ENCODE results near the gene GABRA5. TPM values are rescaled to one million over a fixed set of nuclear protein-coding genes. Genes with fewer than 3 reads are reported as not detected.
"Not testable (repeated sequence)": the region's sequence is repeated elsewhere in the genome, so short reads cannot be mapped to it uniquely, and the experiment has no call there.

Gene GABRA5
- total RNA-seq (not detected), polyA plus RNA-seq (not detected)

GRCh38 chr15:26866298-26867199 is at the start of gene GABRA5:
GABRA5 (plus strand) TSS chr15:26867062; CDS start chr15:26869249, 2,187 bp downstream.
- H3K27me3 Mint-ChIP-seq: peaks cover 7 to 17% of the 10 kb centered on the region in 2 donors
- Histone ChIP-seq H3K27ac (ENCODE audit: low read depth, low read length) (no peak within 1 kb of the TSS), H3K4me3 (ENCODE audit: low read length) (no peak within 1 kb of the TSS), H3K36me3 (ENCODE audit: insufficient read depth, low read length) (no peaks in the 10 kb centered on the region), H3K9me3 (ENCODE audit: low read length) (no peaks in the 10 kb centered on the region), H3K4me1 (ENCODE audit: insufficient read depth, low read length) (no peaks in the 10 kb centered on the region), H3K27me3 (ENCODE audit: insufficient read depth, low read length, poor library complexity, severe bottlenecking) (no peaks in the 10 kb centered on the region)
- no peaks in the 10 kb centered on the region for H3K4me1 Mint-ChIP-seq
- no peaks in the 10 kb centered on the region for H3K36me3 Mint-ChIP-seq
- no peak within 1 kb of the TSS for H3K27ac Mint-ChIP-seq
- DNase-seq: no peak
- ChIA-PET POLR2A (no interaction called here), CTCF (no interaction called here)
- H3K4me3 Mint-ChIP-seq: no peak within 1 kb of the TSS
- H3K9me3 Mint-ChIP-seq: peaks cover 0 to 13% (median 3%) of the 10 kb centered on the region in 5 donors

- H3K27ac Mint-ChIP-seq, CTCF ChIA-PET, POLR2A ChIA-PET: not testable (repeated sequence)
Measured at GRCh38 chr15:26831191-26831590, 35.7 kb upstream of the GABRA5 start.

GRCh38 chr15:26831951-26832350 is 34.9 kb upstream of the GABRA5 start:
- Mint-ChIP-seq H3K36me3 (no peaks in the 10 kb centered on the region), H3K27me3 (no peaks in the 10 kb centered on the region), H3K4me1 (no peaks in the 10 kb centered on the region), H3K9me3 (peaks cover 0 to 30% (median 14%) of the 10 kb centered on the region in 5 donors), H3K27ac (no peak overlapping the region), H3K4me3 (no peak overlapping the region)
- H3K27me3 ChIP-seq (ENCODE audit: insufficient read depth, low read length, poor library complexity, severe bottlenecking): no peaks in the 10 kb centered on the region
- H3K4me1 ChIP-seq (ENCODE audit: insufficient read depth, low read length): no peaks in the 10 kb centered on the region
- DNase-seq: no peak
- H3K27ac ChIP-seq (ENCODE audit: low read depth, low read length): no peak overlapping the region
- POLR2A ChIA-PET: no interaction called here
- no peak overlapping the region for H3K4me3 ChIP-seq (ENCODE audit: low read length)
- H3K9me3 ChIP-seq (ENCODE audit: low read length): no peaks in the 10 kb centered on the region
- CTCF ChIA-PET: no interaction called here
- H3K36me3 ChIP-seq (ENCODE audit: insufficient read depth, low read length): no peaks in the 10 kb centered on the region

More at GRCh38 chr15:26831191-26831590, 35.7 kb upstream of the GABRA5 start:
- H3K9me3 ChIP-seq (ENCODE audit: low read length); H3K4me1 ChIP-seq (ENCODE audit: insufficient read depth, low read length); H3K4me1 Mint-ChIP-seq; H3K36me3 ChIP-seq (ENCODE audit: insufficient read depth, low read length); DNase-seq; H3K36me3 Mint-ChIP-seq; H3K27ac ChIP-seq (ENCODE audit: low read depth, low read length); H3K4me3 Mint-ChIP-seq; H3K4me3 ChIP-seq (ENCODE audit: low read length); H3K27me3 Mint-ChIP-seq; H3K27me3 ChIP-seq (ENCODE audit: insufficient read depth, low read length, poor library complexity, severe bottlenecking): not testable (repeated sequence)
- peaks cover 0 to 24% (median 11%) of the 10 kb centered on the region in 5 donors for H3K9me3 Mint-ChIP-seq

- Mint-ChIP-seq H3K4me1 (no peaks in the 10 kb centered on the region), H3K27ac (no peak overlapping the region), H3K27me3 (no peaks in the 10 kb centered on the region), H3K36me3 (peaks cover 0 to 4% (median 0%) of the 10 kb centered on the region in 3 donors), H3K9me3 (peaks cover 5 to 31% (median 13%) of the 10 kb centered on the region in 5 donors), H3K4me3 (no peak overlapping the region)
- ChIA-PET CTCF (no interaction called here), POLR2A (no interaction called here)
- H3K4me1 ChIP-seq (ENCODE audit: insufficient read depth, low read length): no peaks in the 10 kb centered on the region
- no peak overlapping the region for H3K4me3 ChIP-seq (ENCODE audit: low read length)
- DNase-seq: no peak
- H3K27ac ChIP-seq (ENCODE audit: low read depth, low read length): no peak overlapping the region
- H3K36me3 ChIP-seq (ENCODE audit: insufficient read depth, low read length): no peaks in the 10 kb centered on the region
- no peaks in the 10 kb centered on the region for H3K27me3 ChIP-seq (ENCODE audit: insufficient read depth, low read length, poor library complexity, severe bottlenecking)
- no peaks in the 10 kb centered on the region for H3K9me3 ChIP-seq (ENCODE audit: low read length)
Measured at GRCh38 chr15:26838742-26839460, 28.0 kb upstream of the GABRA5 start.

- ChIA-PET POLR2A (no interaction called here), CTCF (no interaction called here)
- H3K27ac ChIP-seq (ENCODE audit: low read depth, low read length): no peak overlapping the region
- no peaks in the 10 kb centered on the region for H3K9me3 ChIP-seq (ENCODE audit: low read length)
- DNase-seq: no peak
- no peak overlapping the region for H3K4me3 ChIP-seq (ENCODE audit: low read length)
- no peak overlapping the region for H3K4me3 Mint-ChIP-seq
- H3K36me3 Mint-ChIP-seq: peaks cover 0 to 4% (median 0%) of the 10 kb centered on the region in 3 donors
- no peaks in the 10 kb centered on the region for H3K36me3 ChIP-seq (ENCODE audit: insufficient read depth, low read length)
- no peak overlapping the region for H3K27ac Mint-ChIP-seq
- no peaks in the 10 kb centered on the region for H3K27me3 ChIP-seq (ENCODE audit: insufficient read depth, low read length, poor library complexity, severe bottlenecking)
- peaks cover 5 to 23% (median 13%) of the 10 kb centered on the region in 5 donors for H3K9me3 Mint-ChIP-seq
- no peaks in the 10 kb centered on the region for H3K4me1 ChIP-seq (ENCODE audit: insufficient read depth, low read length)
- H3K4me1 Mint-ChIP-seq: no peaks in the 10 kb centered on the region
- H3K27me3 Mint-ChIP-seq: no peaks in the 10 kb centered on the region
Measured at GRCh38 chr15:26841514-26841913, 25.3 kb upstream of the GABRA5 start.

GRCh38 chr15:26841941-26842340 is 24.9 kb upstream of the GABRA5 start:
- Mint-ChIP-seq H3K27me3 (no peaks in the 10 kb centered on the region), H3K4me1 (no peaks in the 10 kb centered on the region), H3K4me3 (no peak overlapping the region), H3K36me3 (peaks cover 0 to 4% (median 0%) of the 10 kb centered on the region in 3 donors), H3K9me3 (peaks cover 5 to 19% (median 11%) of the 10 kb centered on the region in 5 donors), H3K27ac (no peak overlapping the region)
- DNase-seq: no peak
- Histone ChIP-seq H3K36me3 (ENCODE audit: insufficient read depth, low read length) (no peaks in the 10 kb centered on the region), H3K4me3 (ENCODE audit: low read length) (no peak overlapping the region), H3K27ac (ENCODE audit: low read depth, low read length) (no peak overlapping the region), H3K27me3 (ENCODE audit: insufficient read depth, low read length, poor library complexity, severe bottlenecking) (no peaks in the 10 kb centered on the region), H3K4me1 (ENCODE audit: insufficient read depth, low read length) (no peaks in the 10 kb centered on the region), H3K9me3 (ENCODE audit: low read length) (no peaks in the 10 kb centered on the region)
- CTCF ChIA-PET: no interaction called here
- POLR2A ChIA-PET: no interaction called here

- no peaks in the 10 kb centered on the region for H3K4me1 Mint-ChIP-seq
- no peak overlapping the region for H3K27ac ChIP-seq (ENCODE audit: low read depth, low read length)
- H3K36me3 Mint-ChIP-seq: peaks cover 0 to under 1% (median 0%) of the 10 kb centered on the region in 3 donors
- ChIA-PET POLR2A (no interaction called here), CTCF (no interaction called here)
- DNase-seq: no peak
- H3K27ac Mint-ChIP-seq: no peak overlapping the region
- H3K4me3 ChIP-seq (ENCODE audit: low read length): no peak overlapping the region
- no peaks in the 10 kb centered on the region for H3K27me3 Mint-ChIP-seq
- peaks cover 5 to 16% (median 9%) of the 10 kb centered on the region in 5 donors for H3K9me3 Mint-ChIP-seq
- H3K4me1 ChIP-seq (ENCODE audit: insufficient read depth, low read length): no peaks in the 10 kb centered on the region
- no peaks in the 10 kb centered on the region for H3K36me3 ChIP-seq (ENCODE audit: insufficient read depth, low read length)
- no peaks in the 10 kb centered on the region for H3K27me3 ChIP-seq (ENCODE audit: insufficient read depth, low read length, poor library complexity, severe bottlenecking)
- no peak overlapping the region for H3K4me3 Mint-ChIP-seq
- no peaks in the 10 kb centered on the region for H3K9me3 ChIP-seq (ENCODE audit: low read length)
Measured at GRCh38 chr15:26842391-26842790, 24.5 kb upstream of the GABRA5 start.

- no peaks in the 10 kb centered on the region for H3K36me3 ChIP-seq (ENCODE audit: insufficient read depth, low read length)
- no peaks in the 10 kb centered on the region for H3K9me3 ChIP-seq (ENCODE audit: low read length)
- no peaks in the 10 kb centered on the region for H3K4me1 ChIP-seq (ENCODE audit: insufficient read depth, low read length)
- no peak overlapping the region for H3K4me3 Mint-ChIP-seq
- H3K27me3 Mint-ChIP-seq: no peaks in the 10 kb centered on the region
- no peak overlapping the region for H3K4me3 ChIP-seq (ENCODE audit: low read length)
- peaks cover 4 to 16% (median 8%) of the 10 kb centered on the region in 5 donors for H3K9me3 Mint-ChIP-seq
- DNase-seq: no peak
- no peaks in the 10 kb centered on the region for H3K4me1 Mint-ChIP-seq
- no peak overlapping the region for H3K27ac ChIP-seq (ENCODE audit: low read depth, low read length)
- H3K27ac Mint-ChIP-seq: no peak overlapping the region
- no peaks in the 10 kb centered on the region for H3K27me3 ChIP-seq (ENCODE audit: insufficient read depth, low read length, poor library complexity, severe bottlenecking)
- CTCF ChIA-PET: no interaction called here
- POLR2A ChIA-PET: no interaction called here
- H3K36me3 Mint-ChIP-seq: no peaks in the 10 kb centered on the region
Measured at GRCh38 chr15:26844901-26845300, 22.0 kb upstream of the GABRA5 start.
